SK-N-SH (cell line): ENCODE data around the gene UNC5B. TPM values are rescaled to one million over a fixed set of nuclear protein-coding genes. Genes with fewer than 3 reads are reported as not detected.

Source experiments
- CTCF ChIA-PET: fragments of 300-600, 350-600 bp; formaldehyde crosslinking; extraction: SDS; loops from one replicate; lab custom pipeline; 2021; lab: Yijun Ruan, JAX
- POLR2A ChIA-PET: fragments of 350-600 bp; sonication (Branson Sonifier 250); formaldehyde crosslinking; extraction: SDS; loops from one replicate; lab custom pipeline; 2020; ENCODE audit warnings: antibody characterized with exemption, inconsistent platforms; lab: Yijun Ruan, JAX
- DNase-seq: peaks from one replicate; pipeline ENCODE4 v3.0.0; 2012
- H2AFZ ChIP-seq: fragments of 200-600 bp; sonication (generic); 2 replicates; pipeline ENCODE4 v1.8.1; 2016; ENCODE audit warnings: antibody characterized with exemption, mild to moderate bottlenecking, low read depth
- H3F3A ChIP-seq: fragments of 200-600 bp; sonication (generic); replicated peaks from 2 replicates; pipeline ENCODE3; 2016; ENCODE audit warnings: antibody characterized with exemption, mild to moderate bottlenecking; ENCODE audit not compliant: insufficient read depth
- H3K27ac ChIP-seq, 2 experiments: fragments of 200-500 bp in 1 of 2; fragments of 200-600 bp in 1 of 2; sonication (Bioruptor generic) in 1 of 2; sonication (generic), shearing (Covaris generic) in 1 of 2; 2 replicates each; pipeline versions ENCODE4 v1.5.1 to v1.6.1; 2014 to 2016; ENCODE audit warnings: low read depth in 2 of 2, inconsistent platforms in 1 of 2, low read length in 1 of 2, mild to moderate bottlenecking in 1 of 2, mixed read lengths in 1 of 2
- H3K27me3 ChIP-seq: fragments of 200-600 bp; sonication (generic), shearing (Covaris generic); 2 replicates; pipeline ENCODE4 v1.6.1; 2016; ENCODE audit warnings: mixed run types; ENCODE audit not compliant: insufficient read depth
- H3K36me3 ChIP-seq, 2 experiments: fragments of 200-500 bp in 1 of 2; fragments of 200-600 bp in 1 of 2; sonication (Bioruptor generic) in 1 of 2; sonication (generic) in 1 of 2; replicated peaks in 1 of 2; 2 replicates each; pipeline versions ENCODE3 to v1.5.1; 2014 to 2016; ENCODE audit warnings: low read length in 1 of 2, mild to moderate bottlenecking in 1 of 2; ENCODE audit not compliant: insufficient read depth in 2 of 2, control insufficient read depth in 1 of 2
- H3K4me1 ChIP-seq, 2 experiments: fragments of 200-500 bp in 1 of 2; fragments of 200-600 bp in 1 of 2; sonication (Bioruptor generic) in 1 of 2; sonication (generic), shearing (Covaris generic) in 1 of 2; 2 replicates each; pipeline versions ENCODE4 v1.5.1 to v1.6.1; 2014 to 2016; ENCODE audit warnings: low read depth in 1 of 2, low read length in 1 of 2, mixed run types in 1 of 2; ENCODE audit not compliant: insufficient read depth in 2 of 2, control insufficient read depth in 1 of 2
- H3K4me2 ChIP-seq: fragments of 200-600 bp; sonication (generic), shearing (Covaris generic); 2 replicates; pipeline ENCODE4 v1.6.1; 2017; ENCODE audit warnings: mixed run types
- H3K4me3 ChIP-seq, 2 experiments: fragments of 200-500 bp in 1 of 2; fragments of 200-600 bp in 1 of 2; sonication (Bioruptor generic) in 1 of 2; sonication (generic), shearing (Covaris generic) in 1 of 2; 2 replicates each; pipeline versions ENCODE4 v1.5.1 to v1.8.1; 2014 to 2016; ENCODE audit warnings: low read depth in 2 of 2, inconsistent platforms in 1 of 2, low read length in 1 of 2, mild to moderate bottlenecking in 1 of 2, mixed read lengths in 1 of 2, moderate library complexity in 1 of 2
- H3K79me2 ChIP-seq: fragments of 200-600 bp; sonication (generic); 2 replicates; pipeline ENCODE4 v1.8.1; 2017; ENCODE audit warnings: mild to moderate bottlenecking; ENCODE audit not compliant: insufficient read depth
- H3K9ac ChIP-seq: fragments of 200-600 bp; sonication (generic); 2 replicates; pipeline ENCODE4 v1.6.1; 2017; ENCODE audit warnings: mixed run types
- H3K9me2 ChIP-seq: fragments of 200-600 bp; sonication (generic); 2 replicates; pipeline ENCODE4 v1.6.1; 2017; ENCODE audit warnings: mixed run types
- H3K9me3 ChIP-seq: fragments of 200-600 bp; sonication (generic); 2 replicates; pipeline ENCODE4 v1.6.1; 2017; ENCODE audit warnings: mixed run types, mild to moderate bottlenecking, moderate library complexity
- H4K20me1 ChIP-seq: fragments of 200-600 bp; sonication (generic); 2 replicates; pipeline ENCODE4 v1.6.1; 2017; ENCODE audit warnings: mild to moderate bottlenecking, mixed run types; ENCODE audit not compliant: insufficient read depth
- CTCF ChIP-seq: fragments of 200-600 bp; sonication (generic); IDR thresholded peaks from 2 replicates; pipeline ENCODE4 v1.6.1; 2017; ENCODE audit warnings: antibody characterized with exemption, mild to moderate bottlenecking, moderate library complexity
- EZH2phosphoT487 ChIP-seq: fragments of 200-600 bp; sonication (generic); IDR thresholded peaks from 2 replicates; pipeline ENCODE4 v1.6.1; 2017; ENCODE audit warnings: low read depth, mixed run types, mild to moderate bottlenecking, antibody characterized with exemption, moderate library complexity, borderline replicate concordance
- FOXJ3 ChIP-seq: sonication (generic); formaldehyde crosslinking; IDR thresholded peaks from 2 replicates; pipeline ENCODE4 v1.5.1; 2020; ENCODE audit warnings: mild to moderate bottlenecking, missing genetic modification reagents
- FOXM1 ChIP-seq: IDR thresholded peaks from 2 replicates; pipeline ENCODE4 v1.4.0; 2012; ENCODE audit warnings: low read depth, mild to moderate bottlenecking
- GABPA ChIP-seq: IDR thresholded peaks from 2 replicates; pipeline ENCODE4 v1.4.0; 2012; ENCODE audit warnings: low read depth, mild to moderate bottlenecking
- IRF3 ChIP-seq: fragments of 150-350 bp; IDR thresholded peaks from 2 replicates; pipeline ENCODE4 v1.6.1; 2016; ENCODE audit warnings: mild to moderate bottlenecking, low read depth, low read length
- MXI1 ChIP-seq: IDR thresholded peaks from 2 replicates; pipeline ENCODE4 v1.6.1; 2012; ENCODE audit warnings: mild to moderate bottlenecking, low read depth, low read length, improper control_type of control experiment
- NFIC ChIP-seq: IDR thresholded peaks from 2 replicates; pipeline ENCODE4 v1.4.0; 2012; ENCODE audit warnings: borderline replicate concordance
- PBX3 ChIP-seq: IDR thresholded peaks from 2 replicates; pipeline ENCODE4; 2012
- POLR2AphosphoS5 ChIP-seq: IDR thresholded peaks from 2 replicates; pipeline ENCODE4 v1.6.1; 2012; ENCODE audit warnings: low read depth, low read length
- RCOR1 ChIP-seq: fragments of 150-350 bp; IDR thresholded peaks from 2 replicates; pipeline ENCODE4 v1.6.1; 2017; ENCODE audit warnings: antibody characterized with exemption, low read length
- REST ChIP-seq: IDR thresholded peaks from 2 replicates; pipeline ENCODE4 v1.6.1; 2012; ENCODE audit warnings: mild to moderate bottlenecking, low read depth, low read length, moderate library complexity
- RFX5 ChIP-seq: IDR thresholded peaks from 2 replicates; pipeline ENCODE4 v1.6.1; 2012; ENCODE audit warnings: mild to moderate bottlenecking, improper control_type of control experiment, low read length
- RXRA ChIP-seq: IDR thresholded peaks from 2 replicates; pipeline ENCODE4 v1.4.0; 2012; ENCODE audit warnings: low read depth, mild to moderate bottlenecking, borderline replicate concordance
- USF2 ChIP-seq: fragments of 150-350 bp; IDR thresholded peaks from 2 replicates; pipeline ENCODE4 v1.6.1; 2017; ENCODE audit warnings: antibody characterized with exemption, low read length, low read depth, borderline replicate concordance
- YY1 ChIP-seq: IDR thresholded peaks from 2 replicates; pipeline ENCODE4 v1.4.0; 2012; ENCODE audit warnings: low read depth, mild to moderate bottlenecking
- ZBTB33 ChIP-seq: IDR thresholded peaks from 2 replicates; pipeline ENCODE4 v1.4.0; 2012; ENCODE audit warnings: low read depth, borderline replicate concordance
- WGBS: methylation state at CpG from one replicate; pipeline ENCODE4 v1.1.6; 2017; ENCODE audit warnings: low lambda C conversion rate; 5-methylcytosine and 5-hydroxymethylcytosine counted together
- polyA plus RNA-seq, 3 experiments: library from polyadenylated mRNA; depleted of rRNA; stranded (reverse); fragments of >200 nt; gene quantifications; 2 replicates each; pipeline ENCODE4 v1.2.3, GENCODE V29; 2012

UNC5B gene
- polyA plus RNA-seq, 1 of the 3 experiments (the other 2 are of a cell fraction) = 13.8 TPM

- no peak for TF ChIP-seq ZBTB33
- TF ChIP-seq RCOR1 = no peak
- no peak for TF ChIP-seq NFIC
Measured at GRCh38 chr10:71225291-71226058, 13.1 kb downstream of the UNC5B start (continued).

GRCh38 chr10:71228875-71229675 is 16.7 kb downstream of the UNC5B start:
- no peak overlapping the region for H3K9ac ChIP-seq
- no peak for DNase-seq
- peak overlapping the region in 1 of 2 experiments; percentile 100; a peak in 2 of 4 replicates for H3K27ac ChIP-seq
- H2AFZ ChIP-seq = no peak overlapping the region
- peaks cover 5 to 7% of the 10 kb centered on the region in 2 experiments for H3K36me3 ChIP-seq
- TF ChIP-seq FOXM1 (no peak), FOXJ3 (no peak), USF2 (no peak), RXRA (no peak), PBX3 (no peak), GABPA (no peak), REST (no peak), POLR2AphosphoS5 (no peak), MXI1 (no peak), EZH2phosphoT487 (no peak), CTCF (no peak), IRF3 (no peak), RCOR1 (no peak), YY1 (no peak), RFX5 (no peak)
- CTCF ChIA-PET = interaction anchor here (0.6 to 5.1 kb wide), 12 partner anchors 9 to 326 kb away, joined by 3 to 20 read pairs (median 4); no protein-coding TSS in a partner anchor
- H3K4me2 ChIP-seq = no peak overlapping the region
- peaks cover 72% of the 10 kb centered on the region for H4K20me1 ChIP-seq
- no peaks in the 10 kb centered on the region for H3K27me3 ChIP-seq
- WGBS = 83% methylated on average over 9 of the region's 16 CpGs
- no peak overlapping the region for H3K4me3 ChIP-seq
- POLR2A ChIA-PET = interaction anchor here (1.0 to 1.4 kb wide), 3 partner anchors 13 to 27 kb away, joined by 3 to 5 read pairs (median 4); no protein-coding TSS in a partner anchor
- peaks cover 10% of the 10 kb centered on the region for H3F3A ChIP-seq
- H3K4me1 ChIP-seq = peaks cover 28 to 75% of the 10 kb centered on the region in 2 experiments
- no peaks in the 10 kb centered on the region for H3K9me3 ChIP-seq
- H3K79me2 ChIP-seq = peaks cover 98% of the 10 kb centered on the region
- H3K9me2 ChIP-seq = no peaks in the 10 kb centered on the region
